H9 (cell line): ENCODE measurements around the gene ACSBG1. TPM values are rescaled to one million over a fixed set of nuclear protein-coding genes. Genes with fewer than 3 reads are reported as not detected.

Source experiments
- DNase-seq: peaks from one replicate; pipeline ENCODE4 v3.0.0-alpha.2; 2017
- H2AFZ ChIP-seq: one replicate; pipeline ENCODE4 v1.6.1; 2013; ENCODE audit warnings: mild to moderate bottlenecking, low read length, control low read depth, moderate library complexity
- H2AK5ac ChIP-seq: 2 replicates; pipeline ENCODE4 v1.6.1; 2013; ENCODE audit warnings: low read length, control low read depth, mixed read lengths; ENCODE audit not compliant: insufficient read length
- H2BK120ac ChIP-seq: one replicate; pipeline ENCODE4 v1.6.1; 2013; ENCODE audit warnings: low read depth, mild to moderate bottlenecking, low read length, control low read depth, inconsistent platforms; ENCODE audit not compliant: poor library complexity, severe bottlenecking
- H2BK12ac ChIP-seq: 2 replicates; pipeline ENCODE4 v1.6.1; 2013; ENCODE audit warnings: low read length, control low read depth, mixed read lengths, low read depth; ENCODE audit not compliant: insufficient read length
- H2BK15ac ChIP-seq: 2 replicates; pipeline ENCODE4 v1.6.1; 2013; ENCODE audit warnings: low read depth, low read length, control low read depth
- H2BK20ac ChIP-seq: one replicate; pipeline ENCODE4 v1.6.1; 2013; ENCODE audit warnings: low read depth, mild to moderate bottlenecking, low read length, control low read depth, inconsistent platforms; ENCODE audit not compliant: poor library complexity, severe bottlenecking
- H2BK5ac ChIP-seq: 2 replicates; pipeline ENCODE4 v1.6.1; 2013; ENCODE audit warnings: low read length, control low read depth, mixed read lengths; ENCODE audit not compliant: insufficient read length
- H3K14ac ChIP-seq: 2 replicates; pipeline ENCODE4 v1.6.1; 2013; ENCODE audit warnings: low read length, control low read depth; ENCODE audit not compliant: insufficient read depth
- H3K18ac ChIP-seq: 2 replicates; pipeline ENCODE4 v1.6.1; 2013; ENCODE audit warnings: low read depth, mild to moderate bottlenecking, mixed read lengths, low read length, control low read depth; ENCODE audit not compliant: insufficient read length
- H3K23ac ChIP-seq: 2 replicates; pipeline ENCODE4 v1.6.1; 2013; ENCODE audit warnings: low read length, control low read depth, mixed read lengths, low read depth; ENCODE audit not compliant: insufficient read length
- H3K23me2 ChIP-seq: 2 replicates; pipeline ENCODE4 v1.6.1; 2013; ENCODE audit warnings: low read depth, mild to moderate bottlenecking, mixed read lengths, low read length, control low read depth; ENCODE audit not compliant: insufficient read length, poor library complexity, severe bottlenecking
- H3K27ac ChIP-seq: 2 replicates; pipeline ENCODE4 v1.5.1; 2013; ENCODE audit warnings: low read length, control low read depth, mixed read lengths, low read depth; ENCODE audit not compliant: insufficient read length
- H3K27me3 ChIP-seq: 2 replicates; pipeline ENCODE4 v1.6.1; 2013; ENCODE audit warnings: low read length, control low read depth, inconsistent platforms; ENCODE audit not compliant: insufficient read depth
- H3K4ac ChIP-seq: 2 replicates; pipeline ENCODE4 v1.6.1; 2013; ENCODE audit warnings: low read depth, mild to moderate bottlenecking, control low read depth, inconsistent platforms, low read length, moderate library complexity
- H3K4me1 ChIP-seq: 2 replicates; pipeline ENCODE4 v1.6.1; 2013; ENCODE audit warnings: low read length, control low read depth, inconsistent platforms; ENCODE audit not compliant: insufficient read depth
- H3K4me2 ChIP-seq: 2 replicates; pipeline ENCODE4 v1.6.1; 2013; ENCODE audit warnings: low read length, control low read depth, mixed read lengths; ENCODE audit not compliant: insufficient read length, insufficient read depth
- H3K56ac ChIP-seq: 2 replicates; pipeline ENCODE4 v1.6.1; 2013; ENCODE audit warnings: low read depth, mild to moderate bottlenecking, mixed read lengths, low read length, control low read depth; ENCODE audit not compliant: insufficient read length
- H3K79me1 ChIP-seq: 2 replicates; pipeline ENCODE4 v1.6.1; 2013; ENCODE audit warnings: low read depth, mild to moderate bottlenecking, moderate library complexity, low read length, control low read depth, inconsistent platforms; ENCODE audit not compliant: insufficient read depth, poor library complexity, severe bottlenecking
- H3K79me2 ChIP-seq: 2 replicates; pipeline ENCODE4 v1.6.1; 2013; ENCODE audit warnings: low read length, control low read depth, inconsistent platforms; ENCODE audit not compliant: insufficient read depth
- H3K9ac ChIP-seq: 2 replicates; pipeline ENCODE4 v1.6.1; 2013; ENCODE audit warnings: low read length, control low read depth, mixed read lengths; ENCODE audit not compliant: insufficient read length; ENCODE audit errors: extremely low read depth
- H3K9me3 ChIP-seq: one replicate; pipeline ENCODE4 v1.6.1; 2013; ENCODE audit warnings: low read depth, low read length, inconsistent platforms; ENCODE audit not compliant: control insufficient read depth
- H3T11ph ChIP-seq: one replicate; pipeline ENCODE4 v1.6.1; 2013; ENCODE audit warnings: mild to moderate bottlenecking, low read length, control low read depth, inconsistent platforms
- H4K20me1 ChIP-seq: one replicate; pipeline ENCODE4 v1.6.1; 2013; ENCODE audit not compliant: control insufficient read depth, insufficient read length, insufficient read depth
- H4K5ac ChIP-seq: 2 replicates; pipeline ENCODE4 v1.6.1; 2013; ENCODE audit warnings: low read depth, mild to moderate bottlenecking, mixed read lengths, low read length, control low read depth; ENCODE audit not compliant: insufficient read length
- H4K8ac ChIP-seq: replicated peaks from 2 replicates; pipeline ENCODE4 v1.6.1; 2013; ENCODE audit warnings: low read length, control low read depth, mixed read lengths, low read depth; ENCODE audit not compliant: insufficient read length
- H4K91ac ChIP-seq: 2 replicates; pipeline ENCODE4 v1.6.1; 2013; ENCODE audit warnings: low read depth, mild to moderate bottlenecking, moderate library complexity, mixed read lengths, low read length, control low read depth; ENCODE audit not compliant: insufficient read length
- H3K27ac Mint-ChIP-seq, 3 experiments: 2 replicates in 2 of 3; 3 replicates in 1 of 3; pipeline ENCODE4 v1.8.0; 2020 to 2021; ENCODE audit warnings: mixed read lengths in 3 of 3, mild to moderate bottlenecking in 1 of 3, moderate library complexity in 1 of 3
- H3K27me3 Mint-ChIP-seq: 2 replicates; pipeline ENCODE4 v1.8.0; 2021; ENCODE audit warnings: low read depth, mild to moderate bottlenecking, moderate library complexity, mixed read lengths
- H3K36me3 Mint-ChIP-seq, 3 experiments: 2 replicates in 2 of 3; 3 replicates in 1 of 3; pipeline ENCODE4 v1.8.0; 2020 to 2021; ENCODE audit warnings: low read depth in 3 of 3, mixed read lengths in 3 of 3; ENCODE audit not compliant: insufficient read depth in 1 of 3
- H3K4me1 Mint-ChIP-seq, 2 experiments: 2 replicates each; pipeline ENCODE4 v1.8.0; 2020; ENCODE audit warnings: mixed read lengths in 2 of 2
- H3K4me3 Mint-ChIP-seq, 2 experiments: 2 replicates in 1 of 2; 3 replicates in 1 of 2; pipeline ENCODE4 v1.8.0; 2020 to 2021; ENCODE audit warnings: mild to moderate bottlenecking in 2 of 2, mixed read lengths in 2 of 2, moderate library complexity in 1 of 2
- H3K9me3 Mint-ChIP-seq, 2 experiments: 2 replicates in 1 of 2; 3 replicates in 1 of 2; pipeline ENCODE4 v1.8.0; 2020; ENCODE audit warnings: mild to moderate bottlenecking in 2 of 2, mixed read lengths in 2 of 2, moderate library complexity in 1 of 2
- CTCF ChIP-seq: fragments of 200-600 bp; sonication (generic); conservative IDR thresholded peaks from 3 replicates; pipeline ENCODE4 v1.8.0; 2021; ENCODE audit warnings: antibody characterized with exemption, mild to moderate bottlenecking
- WGBS: extraction: QIAGEN DNeasy Blood & Tissue Kit; methylation state at CpG from one replicate; pipeline ENCODE4 v1.1.7; 2013; ENCODE audit warnings: missing lambda C conversion rate, low lambda C conversion rate, mixed read lengths; ENCODE audit not compliant: insufficient read length; ENCODE audit errors: extremely low coverage; 5-methylcytosine and 5-hydroxymethylcytosine counted together
- total RNA-seq: library from RNA; stranded (reverse); gene quantifications from 2 replicates; pipeline ENCODE4 v1.2.1, GENCODE V29; 2021

ACSBG1 gene
- total RNA-seq, 1 experiment from 2014 or later: 2.2 TPM

GRCh38 chr15:78127882-78128281 lies 106.5 kb downstream of the ACSBG1 start:
- H3K4me2 ChIP-seq: no peak overlapping the region
- no peak overlapping the region for H2BK120ac ChIP-seq
- H3K56ac ChIP-seq: no peak overlapping the region
- no peak overlapping the region for H3K27ac ChIP-seq
- no peak overlapping the region for H3T11ph ChIP-seq
- no peak overlapping the region for H2AFZ ChIP-seq
- no peak overlapping the region for H3K4ac ChIP-seq
- peaks cover 6% of the 10 kb centered on the region for H3K23me2 ChIP-seq
- no peaks in the 10 kb centered on the region for H3K27me3 ChIP-seq
- Mint-ChIP-seq H3K4me1 (peaks cover 22 to 27% of the 10 kb centered on the region in 2 experiments), H3K36me3 (peaks cover 0 to 3% (median 3%) of the 10 kb centered on the region in 3 experiments; a peak in 4 of 7 replicates), H3K27me3 (peaks cover 2% of the 10 kb centered on the region; the same call in 1 of the 2 replicates), H3K4me3 (peak overlapping the region in 1 of 2 experiments; percentile 50; a peak in 2 of 5 replicates), H3K27ac (peak overlapping the region in 2 of 3 experiments; percentile 56 to 79; a peak in 3 of 7 replicates), H3K9me3 (no peaks in the 10 kb centered on the region; a peak in 1 of 5 replicates)
- no peak for TF ChIP-seq CTCF
- H4K5ac ChIP-seq: no peak overlapping the region
- no peak overlapping the region for H3K23ac ChIP-seq
- peaks cover 3% of the 10 kb centered on the region; the same call in 1 of the 2 replicates for H3K4me1 ChIP-seq
- no peak overlapping the region for H2AK5ac ChIP-seq
- no peaks in the 10 kb centered on the region for H3K79me2 ChIP-seq
- H3K79me1 ChIP-seq: no peaks in the 10 kb centered on the region
- no peak overlapping the region for H3K18ac ChIP-seq
- H2BK12ac ChIP-seq: no peak overlapping the region
- no peaks in the 10 kb centered on the region for H4K20me1 ChIP-seq
- no CpG with 5 or more reads among the region's 2 CpGs for WGBS
- no peak overlapping the region for H4K91ac ChIP-seq
- H3K9me3 ChIP-seq: no peaks in the 10 kb centered on the region
- no peak overlapping the region for H4K8ac ChIP-seq
- DNase-seq: no peak
- H2BK20ac ChIP-seq: no peak overlapping the region
- H3K9ac ChIP-seq: no peak overlapping the region
- H3K14ac ChIP-seq: no peak overlapping the region
- H2BK5ac ChIP-seq: no peak overlapping the region
- H2BK15ac ChIP-seq: no peak overlapping the region
